NCI-H69 (cell line): ENCODE data around the gene ZNF142.

Source experiments
- DNase-seq: peaks from one replicate; lab custom pipeline; 2025; lab: John Stamatoyannopoulos, UW

ZNF142 gene

DNA sequence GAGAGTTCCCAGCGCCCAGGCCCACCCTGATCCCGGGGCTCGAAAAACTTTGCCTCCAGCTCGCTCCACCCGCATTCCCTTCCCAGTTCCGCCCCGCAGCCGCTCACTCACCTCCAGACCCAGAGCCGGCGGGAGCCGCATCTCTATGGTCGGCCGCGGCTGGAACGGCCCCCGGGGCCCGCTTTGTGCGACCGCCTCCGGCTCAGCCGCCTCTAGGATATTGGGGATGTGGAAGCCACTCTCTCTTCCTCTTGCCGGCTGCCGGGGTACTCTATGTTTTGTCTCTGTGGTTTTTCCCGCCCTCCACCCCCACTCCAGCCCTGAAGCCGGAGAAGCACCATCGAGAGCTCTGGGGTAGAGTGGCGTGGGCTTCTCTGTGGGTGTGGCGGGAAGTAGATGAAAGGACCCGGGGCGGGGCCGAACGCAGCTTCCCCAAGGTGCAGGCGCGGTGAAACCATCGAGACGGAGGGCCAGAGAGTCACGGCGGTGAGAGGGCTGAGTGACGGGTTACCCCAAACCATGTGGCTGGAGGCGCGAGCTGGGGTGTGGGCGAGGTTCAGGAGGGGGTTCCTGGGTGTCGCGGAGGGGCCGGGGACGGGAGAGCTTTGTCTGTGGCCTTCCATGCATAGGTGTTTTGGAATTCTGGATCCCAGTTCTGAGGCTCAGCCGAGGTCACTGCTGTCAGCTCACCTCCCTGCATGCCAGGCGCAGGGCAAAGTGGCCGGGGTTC, at the start of gene ZNF142, which contains the start of gene BCS1L:
TSS of gene ZNF142 (minus strand) at position 366 of the 730 bp plus-strand sequence. CDS start 3,194 bp downstream, outside the sequence.
TSS of gene BCS1L (plus strand) at position 426 of the 730 bp plus-strand sequence. CDS start 1,305 bp downstream, outside the sequence.
- DNase-seq: peak; percentile 92

DNA sequence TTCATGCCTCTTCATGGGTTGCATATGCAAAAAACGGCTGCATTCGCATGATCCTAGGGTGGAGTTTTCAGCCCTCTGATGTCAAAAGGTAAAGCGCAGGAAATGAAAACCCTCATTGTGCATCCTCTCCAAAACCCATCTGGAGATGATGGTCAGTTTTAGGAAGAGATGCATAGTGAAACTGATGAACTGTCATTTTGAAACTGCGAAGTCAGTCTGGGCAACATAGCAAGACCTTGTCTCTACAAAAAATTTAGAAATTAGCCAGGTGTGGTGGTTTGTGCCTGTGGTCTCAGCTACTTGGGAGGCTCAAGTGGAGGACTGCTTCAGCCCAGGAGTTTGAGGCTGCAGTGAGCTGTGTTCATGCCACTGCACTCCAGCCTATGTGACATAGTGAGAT, 48.7 kb upstream of the ZNF142 start:
- no peak for DNase-seq

- no peak for DNase-seq
Measured at GRCh38 chr2:218703341-218703740, 43.9 kb upstream of the ZNF142 start.

DNA sequence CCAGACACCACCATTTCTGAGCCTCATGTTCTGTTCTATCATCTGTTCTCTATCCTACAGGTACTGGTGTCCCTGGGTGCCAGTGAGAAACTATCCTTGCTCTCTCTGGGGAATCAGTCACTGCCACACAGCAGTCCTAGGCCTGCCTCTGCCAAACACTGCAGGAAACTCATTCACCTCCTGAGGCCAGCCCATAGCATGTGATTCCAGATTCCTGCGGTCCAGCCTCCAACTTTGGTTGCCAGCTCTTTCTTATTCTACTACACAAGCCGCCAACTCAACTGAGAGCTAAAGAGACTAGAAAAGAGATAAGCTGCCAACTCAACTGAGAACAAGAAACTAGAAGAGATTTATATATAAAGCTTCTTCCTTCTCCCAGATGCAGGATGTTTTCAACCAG, 42.4 kb upstream of the ZNF142 start:
- DNase-seq: no peak

DNA sequence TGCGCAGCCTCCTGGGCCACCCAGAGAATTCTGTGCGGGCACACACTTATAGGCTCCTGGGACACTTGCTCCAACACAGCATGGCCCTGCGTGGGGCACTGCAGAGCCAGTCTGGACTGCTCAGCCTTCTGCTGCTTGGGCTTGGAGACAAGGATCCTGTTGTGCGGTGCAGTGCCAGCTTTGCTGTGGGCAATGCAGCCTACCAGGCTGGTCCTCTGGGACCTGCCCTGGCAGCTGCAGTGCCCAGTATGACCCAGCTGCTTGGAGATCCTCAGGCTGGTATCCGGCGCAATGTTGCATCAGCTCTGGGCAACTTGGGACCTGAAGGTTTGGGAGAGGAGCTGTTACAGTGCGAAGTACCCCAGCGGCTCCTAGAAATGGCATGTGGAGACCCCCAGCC, 39.5 kb upstream of the ZNF142 start:
- DNase-seq: no peak

- DNase-seq: no peak
Measured at GRCh38 chr2:218694405-218695145, 35.2 kb upstream of the ZNF142 start.

DNA sequence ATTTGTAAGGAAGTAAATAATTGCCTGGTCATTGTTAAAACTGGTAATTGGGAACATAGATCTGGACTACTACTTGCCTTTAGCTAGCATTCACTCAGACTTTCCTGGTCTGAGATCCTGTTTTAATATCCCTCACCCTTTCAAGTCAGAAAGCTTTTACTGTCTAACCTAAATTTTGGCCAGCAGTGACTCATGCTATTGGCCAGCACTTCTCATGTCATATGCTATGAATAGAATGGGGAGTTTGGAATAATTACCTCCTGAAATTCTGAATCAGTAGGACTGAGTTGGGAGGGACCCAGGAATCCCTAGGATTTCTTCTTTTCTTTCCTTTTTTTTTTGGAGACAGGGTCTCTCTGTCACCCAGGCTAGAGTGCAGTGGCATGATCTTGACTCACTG, 31.8 kb upstream of the ZNF142 start:
- no peak for DNase-seq

DNA sequence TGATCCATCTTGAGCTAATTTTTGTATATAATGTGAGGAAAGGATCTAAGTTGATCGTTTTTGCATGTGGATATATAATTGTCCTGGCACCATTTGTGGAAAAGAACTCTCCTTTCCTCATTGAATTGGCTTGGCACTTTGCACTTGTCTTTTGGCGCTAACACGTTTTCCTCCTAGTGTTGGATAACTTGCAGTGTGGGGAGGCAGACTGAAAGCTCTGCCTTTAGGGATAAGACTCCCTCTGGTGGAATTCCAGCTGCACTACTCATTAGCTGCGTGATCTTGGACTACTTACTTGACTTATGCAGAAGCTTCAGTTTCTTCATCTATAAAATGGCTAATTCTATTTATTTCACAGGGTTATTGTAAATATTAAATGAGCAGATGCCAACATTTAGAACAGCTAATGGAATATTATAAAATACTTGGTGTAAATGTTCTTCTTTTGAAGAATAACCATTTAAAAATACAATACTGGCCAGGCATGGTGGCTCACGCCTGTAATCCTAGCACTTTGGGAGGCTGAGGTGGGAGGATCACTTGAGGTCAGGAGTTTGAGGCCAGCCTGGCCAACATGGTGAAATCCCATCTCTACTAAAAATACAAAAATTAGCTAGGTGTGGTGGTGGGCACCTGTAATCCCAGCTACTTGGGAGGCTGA, 28.1 kb upstream of the ZNF142 start:
- peak; percentile 67 for DNase-seq

DNA sequence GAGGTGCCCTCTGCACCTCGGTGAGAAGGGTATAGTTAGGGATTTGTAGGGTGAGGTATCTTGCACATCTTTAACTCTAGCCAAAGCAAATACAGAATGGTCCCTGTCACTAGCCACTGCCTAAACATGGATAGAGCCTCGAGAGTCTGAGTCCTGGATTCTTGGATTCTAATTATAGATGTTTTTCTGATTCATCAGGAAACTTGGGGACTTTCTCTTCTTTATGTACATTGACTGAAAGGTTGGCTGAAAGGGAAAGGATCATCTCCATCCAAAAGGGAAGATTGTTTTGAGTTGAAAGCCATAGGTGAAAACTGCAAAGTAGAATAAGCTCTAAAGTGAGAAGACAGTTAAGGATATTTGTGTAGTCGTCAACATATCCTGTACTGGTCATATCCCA, 20.6 kb upstream of the ZNF142 start:
- DNase-seq: no peak

GRCh38 chr2:218679119-218679518, 19.7 kb upstream of the ZNF142 start:
- DNase-seq: no peak

GRCh38 chr2:218671654-218672566, 12.5 kb upstream of the ZNF142 start, which contains the start of the genes RNF25 and STK36:
Gene RNF25 (minus strand): TSS chr2:218672002. CDS start chr2:218671970, 32 bp downstream.
Gene STK36 (plus strand): TSS chr2:218672086. CDS start chr2:218672830, 744 bp downstream.
- peak; percentile 87 for DNase-seq

- no peak for DNase-seq
Measured at GRCh38 chr2:218671097-218671653, 11.8 kb upstream of the ZNF142 start.

DNA sequence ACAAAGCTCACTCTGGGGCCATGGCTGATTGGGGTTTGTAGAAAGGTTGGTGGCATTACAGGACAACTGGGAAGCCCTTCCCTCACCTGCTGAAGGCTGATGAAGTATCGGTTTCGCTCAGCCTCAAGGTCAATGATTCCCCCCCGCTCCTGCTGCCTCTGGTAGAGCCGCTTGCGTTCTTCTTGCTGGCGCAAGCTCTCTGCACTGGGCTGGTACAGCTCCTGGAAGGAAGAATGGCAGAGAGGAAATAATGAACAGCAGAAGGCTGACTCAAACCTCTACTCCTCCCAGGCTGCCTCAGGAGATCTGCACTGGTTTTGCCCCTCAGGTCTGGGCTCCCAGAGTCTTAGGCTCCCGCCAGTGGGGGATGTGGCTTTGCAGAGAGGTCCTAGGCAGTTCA, 5.2 kb upstream of the ZNF142 start:
- no peak for DNase-seq

DNA sequence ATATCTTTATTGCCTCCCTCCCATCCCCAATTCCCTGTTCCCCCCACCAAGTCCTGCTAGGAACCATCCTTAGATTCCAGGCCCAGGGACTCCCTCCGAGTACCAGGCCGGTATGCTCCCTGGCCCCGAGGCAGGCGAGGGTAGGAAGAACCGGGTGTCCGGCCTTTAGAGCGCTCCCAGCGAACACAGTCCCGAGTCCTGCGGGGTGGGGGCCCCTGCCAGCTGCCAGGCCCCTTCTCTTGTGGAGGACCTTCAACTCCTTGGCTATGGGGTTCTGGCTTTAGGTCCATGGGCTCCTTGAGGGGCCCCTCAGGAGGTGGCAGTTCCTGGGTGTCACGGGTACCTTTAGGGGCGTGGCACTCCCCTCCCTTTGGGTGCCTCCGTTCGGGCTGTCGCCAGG, 4.5 kb upstream of the ZNF142 start:
- no peak for DNase-seq

- DNase-seq: no peak
Measured at GRCh38 chr2:218662827-218663226, 3.4 kb upstream of the ZNF142 start.

DNA sequence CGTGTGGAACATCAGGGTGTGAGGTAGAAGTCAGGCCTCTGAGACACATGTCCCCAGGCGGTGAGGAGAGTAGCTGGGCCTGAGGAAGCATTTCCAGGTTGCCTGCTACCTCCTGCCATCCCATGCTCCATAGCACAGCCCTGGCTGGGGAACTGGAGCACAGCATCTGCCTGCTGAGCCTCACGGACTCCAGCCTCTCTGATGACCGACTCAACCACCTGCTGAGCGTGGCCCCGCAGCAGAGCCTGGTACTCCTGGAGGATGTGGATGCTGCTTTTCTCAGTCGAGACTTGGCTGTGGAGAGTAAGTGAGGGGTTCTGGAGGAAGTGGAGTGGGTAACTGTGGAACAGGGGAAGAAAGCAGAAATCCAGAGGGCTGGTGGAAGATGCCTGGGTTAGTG, 3.0 kb upstream of the ZNF142 start:
- DNase-seq: no peak

GRCh38 chr2:218659988-218660358, 550 bp upstream of the ZNF142 start:
- no peak for DNase-seq

DNA sequence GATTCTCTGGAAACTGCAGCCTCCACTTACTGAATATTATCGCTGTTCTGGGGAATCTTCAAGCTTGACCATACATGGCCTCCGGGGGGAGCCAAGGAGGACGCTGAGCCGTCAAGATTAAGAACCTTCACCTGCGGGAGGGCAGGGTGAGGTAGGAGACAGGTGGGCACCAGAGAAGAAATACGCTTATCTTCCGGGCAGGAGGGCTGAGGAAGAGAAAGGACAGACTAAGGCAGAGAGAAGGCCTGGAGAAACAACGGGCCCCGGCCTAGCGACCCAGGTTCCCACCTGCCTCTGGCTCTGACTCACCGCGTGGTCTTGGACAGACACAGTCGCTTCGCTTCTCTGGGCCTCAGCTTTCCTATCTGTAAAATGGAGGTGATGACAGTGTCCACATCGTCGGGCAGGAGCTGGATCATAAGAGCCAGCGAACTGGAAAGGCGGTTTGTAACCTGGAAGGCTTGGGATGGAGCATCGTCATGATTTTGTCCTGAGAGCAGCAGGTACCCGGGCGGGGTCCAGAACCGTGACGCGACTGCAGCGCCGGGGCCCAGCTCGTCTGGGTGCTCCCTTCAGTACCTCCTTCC, 659 bp downstream of the ZNF142 start:
- DNase-seq: peak; percentile 65

DNA sequence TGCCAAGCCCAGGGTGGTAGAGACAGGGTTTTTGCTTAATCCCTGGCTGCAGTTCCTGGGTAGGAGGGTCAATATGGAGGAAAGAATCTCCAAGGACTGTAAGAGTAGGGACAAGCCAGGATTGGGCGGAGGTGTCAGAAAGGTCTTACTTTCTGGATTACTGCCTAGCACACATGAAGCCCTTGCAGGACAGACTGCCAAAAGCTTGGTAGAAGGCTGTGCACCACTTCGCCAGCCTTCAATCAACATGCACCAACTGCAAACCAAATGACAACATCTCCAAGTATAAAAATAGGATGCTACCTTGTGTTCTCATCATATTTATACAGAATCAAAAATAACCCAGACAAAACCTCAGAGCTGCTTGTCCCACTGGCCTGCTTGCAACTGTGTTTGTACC, 3.7 kb downstream of the ZNF142 start:
- no peak for DNase-seq

DNA sequence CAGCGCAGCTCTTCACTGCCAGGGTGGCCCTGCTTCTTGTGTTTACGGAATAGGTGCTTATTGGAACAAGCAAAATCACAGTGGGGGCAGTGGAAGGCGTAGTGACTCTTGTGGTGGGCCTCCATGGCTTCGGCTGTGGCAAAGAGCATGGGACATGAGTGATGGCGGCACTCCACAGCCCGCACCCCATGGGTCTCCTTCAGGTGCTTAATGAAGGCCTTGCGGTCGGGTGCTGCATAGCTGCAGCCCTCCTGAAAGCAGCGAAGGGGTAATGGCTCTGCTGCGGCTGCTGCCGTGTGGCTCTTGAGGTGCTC, 10.7 kb downstream of the ZNF142 start:
- DNase-seq: no peak
